ENCODE data around the gene COL28A1.

- TF ChIP-seq CTCF (conservative IDR thresholded peaks at IDR 0.05; ENCODE audit: low read length), result no peak
- no peak for TF ChIP-seq EZH2phosphoT487 (IDR thresholded peaks at IDR 0.05; ENCODE audit: borderline replicate concordance)
These were observed 46.0 kb upstream of the COL28A1 start for GRCh38 chr7:7581531-7582179.
